Activated naive CD4-positive, alpha-beta T cell treated with anti-CD3 and anti-CD28 coated beads, Interleukin-2, amount 50 U/mL, for 16 hours (primary cell): ENCODE data around the gene IL1RN.

Experiments used
- DNase-seq: peaks from one replicate; pipeline ENCODE4 v3.0.0-alpha.2; 2020

Gene IL1RN

GRCh38 chr2:113175042-113175628 lies 47.7 kb downstream of the IL1RN start:
- DNase-seq = peak; percentile 41

- DNase-seq = no peak
These were observed 48.6 kb downstream of the IL1RN start for GRCh38 chr2:113175736-113176695.

GRCh38 chr2:113176696-113177355 lies 49.4 kb downstream of the IL1RN start:
- DNase-seq = no peak

GRCh38 chr2:113178069-113178746 lies 50.8 kb downstream of the IL1RN start:
- DNase-seq = no peak

- peak; percentile 50 for DNase-seq
These were observed 51.5 kb downstream of the IL1RN start for GRCh38 chr2:113178891-113179290.

- DNase-seq = no peak
These were observed 52.1 kb downstream of the IL1RN start for GRCh38 chr2:113179446-113180045.

- DNase-seq = peak; percentile 28
These were observed 52.9 kb downstream of the IL1RN start for GRCh38 chr2:113180131-113180946.

- no peak for DNase-seq
These were observed 54.1 kb downstream of the IL1RN start for GRCh38 chr2:113181258-113182051.

GRCh38 chr2:113182471-113183260 lies 55.3 kb downstream of the IL1RN start:
- no peak for DNase-seq

GRCh38 chr2:113183264-113183663 lies 55.9 kb downstream of the IL1RN start:
- no peak for DNase-seq
